B cell (primary cell): ENCODE results near the gene RGS7. TPM values are rescaled to one million over a fixed set of nuclear protein-coding genes. Genes with fewer than 3 reads are reported as not detected.

Experiments
- ATAC-seq: fragments of 200-7000 bp; cut with Tn5 transposase; one replicate; pipeline ENCODE4 v1.10.0; 2021; ENCODE audit warnings: low read depth, mild to moderate bottlenecking, moderate number of reproducible peaks, moderate library complexity
- CTCF ChIA-PET: fragments of 350-600 bp; sonication (Branson Sonifier 250); formaldehyde crosslinking; loops from one replicate; lab custom pipeline; 2021; ENCODE audit warnings: antibody characterized with exemption, inconsistent platforms; lab: Charles Lee
- POLR2A ChIA-PET: fragments of 350-600 bp; sonication (Branson Sonifier 250); formaldehyde crosslinking; loops from one replicate; lab custom pipeline; 2021; ENCODE audit warnings: antibody characterized with exemption; lab: Charles Lee
- DNase-seq: peaks from one replicate; pipeline ENCODE4 v3.0.0; 2013
- H2AFZ ChIP-seq: 2 replicates; pipeline ENCODE4 v1.6.1; 2012; ENCODE audit warnings: mild to moderate bottlenecking, low read depth, low read length; ENCODE audit not compliant: insufficient read depth, poor library complexity, severe bottlenecking
- H3K27ac ChIP-seq, 2 donors: 1 replicate in 1 of 2; 2 replicates in 1 of 2; pipeline ENCODE4 v1.5.1; 2012 to 2013; ENCODE audit warnings: low read length in 2 of 2, mild to moderate bottlenecking in 2 of 2, moderate library complexity in 1 of 2
- H3K27me3 ChIP-seq, 4 experiments: fragments of 200-600 bp in 1 of 4; sonication (generic) in 1 of 4; replicated peaks in 1 of 4; 1 replicate in 2 of 4; 2 replicates in 2 of 4; pipeline versions ENCODE4 v1.6.1 to v1.7.0; 2013 to 2016; ENCODE audit warnings: low read length in 3 of 4, mild to moderate bottlenecking in 2 of 4, mixed read lengths in 1 of 4, moderate library complexity in 1 of 4; ENCODE audit not compliant: insufficient read depth in 4 of 4, control insufficient read depth in 3 of 4; ENCODE audit errors: control extremely low read depth in 1 of 4
- H3K36me3 ChIP-seq, 2 experiments: replicated peaks in 1 of 2; 1 replicate in 1 of 2; 2 replicates in 1 of 2; pipeline versions ENCODE4 v1.6.1 to v1.7.1; 2013; ENCODE audit warnings: low read length in 1 of 2; ENCODE audit not compliant: insufficient read depth in 2 of 2, control insufficient read depth in 1 of 2; ENCODE audit errors: control extremely low read depth in 1 of 2, extremely low read depth in 1 of 2
- H3K4me1 ChIP-seq, 2 donors: fragments of 200-600 bp in 1 of 2; sonication (generic) in 1 of 2; 1 replicate in 1 of 2; 2 replicates in 1 of 2; pipeline versions ENCODE4 v1.5.1 to v1.6.1; 2013 to 2017; ENCODE audit warnings: low read length in 2 of 2; ENCODE audit not compliant: control insufficient read depth in 2 of 2, insufficient read depth in 2 of 2
- H3K4me2 ChIP-seq: replicated peaks from 2 replicates; pipeline ENCODE3; 2012; ENCODE audit warnings: mild to moderate bottlenecking, low read depth, low read length; ENCODE audit not compliant: poor library complexity, severe bottlenecking
- H3K4me3 ChIP-seq, 5 experiments: fragments of 200-600 bp in 1 of 5; sonication (generic) in 1 of 5; 1 replicate in 3 of 5; 2 replicates in 2 of 5; pipeline versions ENCODE4 v1.5.1 to v1.7.0; 2011 to 2016; ENCODE audit warnings: low read length in 4 of 5, mild to moderate bottlenecking in 4 of 5, low read depth in 2 of 5, control low read depth in 1 of 5, moderate library complexity in 1 of 5; ENCODE audit not compliant: insufficient read depth in 1 of 5; ENCODE audit errors: control extremely low read depth in 1 of 5, extremely low read depth in 1 of 5
- H3K79me2 ChIP-seq: fragments of 200-600 bp; sonication (generic); one replicate; pipeline ENCODE4 v1.6.0; 2016; ENCODE audit warnings: low read length; ENCODE audit not compliant: control insufficient read depth, insufficient read depth
- H3K9ac ChIP-seq: fragments of 200-600 bp; sonication (generic); 2 replicates; pipeline ENCODE4 v1.6.1; 2017; ENCODE audit warnings: mild to moderate bottlenecking, low read length, moderate library complexity
- H3K9me3 ChIP-seq, 3 donors: one replicate each; pipeline versions ENCODE4 v1.6.1 to v1.7.1; 2013; ENCODE audit warnings: low read length in 2 of 3; ENCODE audit not compliant: control insufficient read depth in 2 of 3, insufficient read depth in 1 of 3; ENCODE audit errors: control extremely low read depth in 1 of 3
- H4K20me1 ChIP-seq: 2 replicates; pipeline ENCODE4 v1.6.0; 2012; ENCODE audit warnings: mild to moderate bottlenecking, low read length; ENCODE audit not compliant: insufficient read depth, control insufficient read depth, poor library complexity, severe bottlenecking
- H3K27ac Mint-ChIP-seq: one replicate; pipeline ENCODE4 v1.8.0; 2021; ENCODE audit warnings: mixed read lengths
- H3K27me3 Mint-ChIP-seq: one replicate; pipeline ENCODE4 v1.8.0; 2021; ENCODE audit warnings: mixed read lengths
- H3K4me1 Mint-ChIP-seq: one replicate; pipeline ENCODE4 v1.8.0; 2021; ENCODE audit warnings: mixed read lengths
- H3K4me3 Mint-ChIP-seq: one replicate; pipeline ENCODE4 v1.8.0; 2021; ENCODE audit warnings: mixed read lengths
- H3K9me3 Mint-ChIP-seq: one replicate; pipeline ENCODE4 v1.8.0; 2022; ENCODE audit warnings: mixed read lengths; ENCODE audit not compliant: insufficient read depth
- EZH2 ChIP-seq: IDR thresholded peaks from 2 replicates; pipeline ENCODE4 v1.6.1; 2012; ENCODE audit warnings: borderline replicate concordance, low read depth, mild to moderate bottlenecking, moderate library complexity, low read length; ENCODE audit not compliant: insufficient read depth, poor library complexity, severe bottlenecking
- WGBS: methylation state at CpG from one replicate; pipeline ENCODE4 v1.1.5; 2013; ENCODE audit warnings: missing lambda C conversion rate; ENCODE audit not compliant: insufficient coverage; 5-methylcytosine and 5-hydroxymethylcytosine counted together
- intact Hi-C: fragments of 100-400 bp; cut with micrococcal nuclease; formaldehyde crosslinking; loops from one replicate; pipeline ENCODE4 v1.10.0; 2022
- polyA plus RNA-seq: library from polyadenylated mRNA; depleted of rRNA; stranded (reverse); fragments of >200 nt; gene quantifications from 2 replicates; pipeline ENCODE4 v1.2.3, GENCODE V29; 2012
- total RNA-seq, 2 donors: library from RNA; stranded (reverse); fragments of 120-200 nt in 1 of 2; gene quantifications; 1 replicate in 1 of 2; 2 replicates in 1 of 2; pipeline versions ENCODE4 v1.2.3 to v1.2.4, GENCODE V29; 2013 to 2022
- TF ChIP-seq, protein P1 (sequence below): fragments of 200-600 bp; IDR thresholded peaks from one replicate; pipeline ENCODE4 v1.8.0; 2022; ENCODE audit warnings: antibody characterized with exemption, mild to moderate bottlenecking

Gene RGS7
- total and polyA plus RNA-seq, 2 donors (not counting 1 experiment from before 2014, with no cell fraction given): 0.15 to 1.8 TPM

DNA sequence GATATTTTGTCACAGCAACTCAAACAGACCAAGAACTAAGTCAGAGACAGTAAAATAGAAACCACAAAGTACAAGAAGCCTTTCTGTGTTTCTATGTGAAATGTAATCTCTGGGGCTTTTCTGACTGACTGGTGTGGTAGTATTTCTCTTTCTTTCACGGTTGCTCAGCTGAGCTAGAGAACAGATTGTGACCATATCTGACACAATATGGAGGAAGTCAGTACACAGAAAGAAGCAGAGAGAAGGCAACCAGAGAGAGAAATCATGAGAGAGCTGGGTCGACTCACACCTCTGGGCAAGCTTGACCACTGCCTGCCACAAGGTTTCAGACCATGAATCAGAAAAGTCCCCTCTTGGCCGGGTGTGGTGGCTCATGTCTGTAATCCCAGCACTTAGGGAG, 536.2 kb downstream of the RGS7 start:
- no peak overlapping the region for H2AFZ ChIP-seq
- H3K27me3 Mint-ChIP-seq: no peaks in the 10 kb centered on the region
- no peaks in the 10 kb centered on the region for H3K27me3 ChIP-seq
- no peak overlapping the region for H3K4me2 ChIP-seq
- H3K9ac ChIP-seq: no peak overlapping the region
- no peak for ATAC-seq
- WGBS: 53% methylated on average over 2 of the region's 3 CpGs
- H3K4me3 ChIP-seq: no peak overlapping the region
- ChIA-PET CTCF (no interaction called here), POLR2A (no interaction called here)
- no peaks in the 10 kb centered on the region for H3K79me2 ChIP-seq
- H3K9me3 ChIP-seq: peaks cover 0 to 13% (median 0%) of the 10 kb centered on the region in 3 donors
- DNase-seq: no peak
- H3K9me3 Mint-ChIP-seq: peaks cover 7% of the 10 kb centered on the region
- TF ChIP-seq, protein P1, sequence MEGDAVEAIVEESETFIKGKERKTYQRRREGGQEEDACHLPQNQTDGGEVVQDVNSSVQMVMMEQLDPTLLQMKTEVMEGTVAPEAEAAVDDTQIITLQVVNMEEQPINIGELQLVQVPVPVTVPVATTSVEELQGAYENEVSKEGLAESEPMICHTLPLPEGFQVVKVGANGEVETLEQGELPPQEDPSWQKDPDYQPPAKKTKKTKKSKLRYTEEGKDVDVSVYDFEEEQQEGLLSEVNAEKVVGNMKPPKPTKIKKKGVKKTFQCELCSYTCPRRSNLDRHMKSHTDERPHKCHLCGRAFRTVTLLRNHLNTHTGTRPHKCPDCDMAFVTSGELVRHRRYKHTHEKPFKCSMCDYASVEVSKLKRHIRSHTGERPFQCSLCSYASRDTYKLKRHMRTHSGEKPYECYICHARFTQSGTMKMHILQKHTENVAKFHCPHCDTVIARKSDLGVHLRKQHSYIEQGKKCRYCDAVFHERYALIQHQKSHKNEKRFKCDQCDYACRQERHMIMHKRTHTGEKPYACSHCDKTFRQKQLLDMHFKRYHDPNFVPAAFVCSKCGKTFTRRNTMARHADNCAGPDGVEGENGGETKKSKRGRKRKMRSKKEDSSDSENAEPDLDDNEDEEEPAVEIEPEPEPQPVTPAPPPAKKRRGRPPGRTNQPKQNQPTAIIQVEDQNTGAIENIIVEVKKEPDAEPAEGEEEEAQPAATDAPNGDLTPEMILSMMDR: no peak
- TF ChIP-seq EZH2: no peak
- H3K27ac Mint-ChIP-seq: no peak overlapping the region
- H3K27ac ChIP-seq: no peak overlapping the region
- H3K36me3 ChIP-seq: no peaks in the 10 kb centered on the region
- no peak overlapping the region for H3K4me3 Mint-ChIP-seq
- intact Hi-C loops: no loop called here
- no peaks in the 10 kb centered on the region for H3K4me1 Mint-ChIP-seq
- no peaks in the 10 kb centered on the region for H4K20me1 ChIP-seq
- H3K4me1 ChIP-seq: no peaks in the 10 kb centered on the region

DNA sequence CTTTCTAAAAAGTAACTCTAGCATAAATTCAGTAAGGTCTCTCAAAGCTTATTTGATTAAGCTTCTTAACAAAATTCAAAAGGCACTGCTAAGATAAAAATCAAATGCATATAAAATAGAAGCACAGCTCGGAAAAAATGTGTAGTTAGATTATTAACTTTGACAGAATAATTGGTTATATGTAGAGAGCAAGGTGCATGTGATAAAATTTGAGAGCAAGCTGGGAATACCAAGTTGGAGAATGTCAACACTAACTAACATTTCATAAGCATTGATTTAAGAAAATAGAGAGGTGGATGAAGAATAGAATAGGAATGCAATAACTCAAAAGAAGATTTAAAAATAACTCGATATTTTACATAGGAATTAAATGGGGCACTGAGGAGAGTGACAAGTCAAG, 540.5 kb downstream of the RGS7 start:
- no peak overlapping the region for H2AFZ ChIP-seq
- Mint-ChIP-seq H3K27me3 (no peaks in the 10 kb centered on the region), H3K4me3 (no peak overlapping the region), H3K27ac (no peak overlapping the region), H3K4me1 (no peaks in the 10 kb centered on the region), H3K9me3 (peaks cover 7% of the 10 kb centered on the region)
- ChIA-PET CTCF (no interaction called here), POLR2A (no interaction called here)
- no peaks in the 10 kb centered on the region for H3K27me3 ChIP-seq
- no peak overlapping the region for H3K4me2 ChIP-seq
- H3K4me1 ChIP-seq: no peaks in the 10 kb centered on the region
- no CpG with 5 or more reads among the region's 2 CpGs for WGBS
- no peaks in the 10 kb centered on the region for H3K36me3 ChIP-seq
- ATAC-seq (no peak), DNase-seq (no peak)
- no peak overlapping the region for H3K9ac ChIP-seq
- H3K27ac ChIP-seq: no peak overlapping the region
- no peak overlapping the region for H3K4me3 ChIP-seq
- intact Hi-C loops: no loop called here
- H4K20me1 ChIP-seq: no peaks in the 10 kb centered on the region
- peaks cover 0 to 8% (median 0%) of the 10 kb centered on the region in 3 donors for H3K9me3 ChIP-seq
- no peaks in the 10 kb centered on the region for H3K79me2 ChIP-seq
- TF ChIP-seq, protein P1: no peak
- TF ChIP-seq EZH2: no peak
